Measurements from ENCODE around the gene PALS2. TPM values are rescaled to one million over a fixed set of nuclear protein-coding genes. Genes with fewer than 3 reads are reported as not detected.

PALS2 gene
- total RNA-seq, 1 donor: 48.0 TPM

DNA sequence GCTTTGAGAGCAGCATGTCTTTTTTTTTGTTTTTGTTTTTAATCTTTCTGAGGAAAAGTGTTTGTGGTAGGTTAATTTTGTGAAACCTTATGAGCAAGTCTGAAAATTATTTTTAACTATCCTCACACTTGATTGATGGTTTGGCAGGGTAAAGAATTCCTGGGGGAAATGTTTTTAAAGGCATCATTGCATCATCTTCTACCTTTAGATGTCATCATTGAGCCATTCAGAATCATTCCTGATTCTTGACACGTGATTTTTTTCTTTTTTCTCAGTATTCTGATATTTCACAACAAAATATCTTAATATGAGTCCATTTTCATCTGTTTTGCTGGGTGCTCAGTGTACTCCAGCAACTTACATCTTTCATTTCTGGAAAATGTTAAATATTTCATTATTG, 28.3 kb downstream of the PALS2 start:
- H3K4me3 ChIP-seq (ENCODE audit: low read depth, low read length): no peak overlapping the region
- TF ChIP-seq, protein P1, sequence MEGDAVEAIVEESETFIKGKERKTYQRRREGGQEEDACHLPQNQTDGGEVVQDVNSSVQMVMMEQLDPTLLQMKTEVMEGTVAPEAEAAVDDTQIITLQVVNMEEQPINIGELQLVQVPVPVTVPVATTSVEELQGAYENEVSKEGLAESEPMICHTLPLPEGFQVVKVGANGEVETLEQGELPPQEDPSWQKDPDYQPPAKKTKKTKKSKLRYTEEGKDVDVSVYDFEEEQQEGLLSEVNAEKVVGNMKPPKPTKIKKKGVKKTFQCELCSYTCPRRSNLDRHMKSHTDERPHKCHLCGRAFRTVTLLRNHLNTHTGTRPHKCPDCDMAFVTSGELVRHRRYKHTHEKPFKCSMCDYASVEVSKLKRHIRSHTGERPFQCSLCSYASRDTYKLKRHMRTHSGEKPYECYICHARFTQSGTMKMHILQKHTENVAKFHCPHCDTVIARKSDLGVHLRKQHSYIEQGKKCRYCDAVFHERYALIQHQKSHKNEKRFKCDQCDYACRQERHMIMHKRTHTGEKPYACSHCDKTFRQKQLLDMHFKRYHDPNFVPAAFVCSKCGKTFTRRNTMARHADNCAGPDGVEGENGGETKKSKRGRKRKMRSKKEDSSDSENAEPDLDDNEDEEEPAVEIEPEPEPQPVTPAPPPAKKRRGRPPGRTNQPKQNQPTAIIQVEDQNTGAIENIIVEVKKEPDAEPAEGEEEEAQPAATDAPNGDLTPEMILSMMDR (IDR thresholded peaks at IDR 0.05; ENCODE audit: insufficient read depth, low read length): no peak
- peak; percentile 14 for DNase-seq (ENCODE audit: low read depth)

DNA sequence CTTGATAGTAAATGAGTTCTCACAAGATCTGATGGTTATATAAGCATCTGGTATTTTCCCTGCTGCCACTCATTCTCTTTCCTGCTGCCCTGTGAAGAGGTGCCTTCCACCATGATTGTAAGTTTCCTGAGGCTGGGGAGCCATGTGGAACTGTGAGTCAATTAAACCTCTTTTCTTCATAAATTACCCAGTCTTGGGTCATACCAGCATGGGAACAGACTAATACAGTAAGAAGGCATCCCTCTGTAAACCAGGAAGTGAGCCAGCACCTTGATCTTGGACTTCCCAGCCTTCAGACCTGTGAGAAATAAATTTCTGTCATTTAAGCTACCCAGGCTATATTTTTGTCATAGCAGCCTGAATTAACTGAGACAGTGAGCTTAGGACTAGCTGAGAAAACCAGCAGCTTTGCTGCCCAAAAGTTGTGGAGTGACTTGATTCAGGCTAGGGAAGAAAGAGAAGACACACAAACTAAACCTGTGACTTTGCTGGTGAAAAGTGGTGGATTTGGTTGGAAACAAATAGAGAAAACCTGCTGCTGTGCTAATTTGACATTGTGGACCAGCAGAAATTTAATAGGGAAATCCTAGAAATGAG, 29.7 kb downstream of the PALS2 start:
- TF ChIP-seq, protein P1 (IDR thresholded peaks at IDR 0.05; ENCODE audit: insufficient read depth, low read length): no peak
- H3K4me3 ChIP-seq (ENCODE audit: low read depth, low read length): no peak overlapping the region
- no peak for DNase-seq (ENCODE audit: low read depth)

DNA sequence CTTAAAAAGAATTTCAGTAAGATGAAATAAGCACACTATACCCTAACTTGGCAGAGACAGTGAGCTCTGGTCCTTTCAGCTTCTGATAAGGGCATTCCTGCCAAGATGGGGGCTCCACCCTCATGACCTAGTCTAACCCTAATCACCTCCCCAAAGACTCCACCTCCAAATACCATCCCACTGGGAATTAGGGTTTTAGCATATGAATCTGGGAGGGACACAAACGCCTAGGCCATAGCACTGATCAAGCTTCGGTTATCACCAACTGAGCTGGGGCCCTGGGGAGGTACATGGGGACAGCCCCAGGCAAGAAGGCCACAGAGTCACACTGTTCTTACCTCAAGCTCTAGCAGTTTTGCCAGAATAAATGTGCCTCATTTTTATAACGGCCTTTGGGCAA, 31.4 kb downstream of the PALS2 start:
- DNase-seq (ENCODE audit: low read depth): no peak
- TF ChIP-seq, protein P1 (IDR thresholded peaks at IDR 0.05; ENCODE audit: insufficient read depth, low read length): no peak
- H3K4me3 ChIP-seq (ENCODE audit: low read depth, low read length): no peak overlapping the region

DNA sequence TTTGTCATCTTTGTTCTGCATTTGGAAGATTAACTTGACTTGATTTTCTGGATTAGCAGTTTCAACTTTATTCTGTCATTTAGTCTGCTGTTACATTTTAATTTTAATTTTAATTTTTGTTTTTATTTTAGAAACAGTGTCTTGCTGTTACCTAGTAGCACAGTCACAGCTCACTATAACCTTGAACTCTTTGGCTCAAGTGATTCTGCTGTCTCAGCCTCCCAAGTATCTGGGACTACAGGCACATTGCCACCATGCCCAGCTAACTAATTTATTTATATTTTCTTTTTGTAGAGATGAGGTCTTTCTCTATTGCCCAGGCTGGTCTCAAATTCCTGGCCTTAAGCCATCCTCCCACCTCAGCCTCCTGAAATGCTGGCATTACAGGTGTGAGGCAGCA, 35.3 kb downstream of the PALS2 start:
- no peak for DNase-seq (ENCODE audit: low read depth)
- TF ChIP-seq, protein P1 (IDR thresholded peaks at IDR 0.05; ENCODE audit: insufficient read depth, low read length): no peak
- no peak overlapping the region for H3K4me3 ChIP-seq (ENCODE audit: low read depth, low read length)

DNA sequence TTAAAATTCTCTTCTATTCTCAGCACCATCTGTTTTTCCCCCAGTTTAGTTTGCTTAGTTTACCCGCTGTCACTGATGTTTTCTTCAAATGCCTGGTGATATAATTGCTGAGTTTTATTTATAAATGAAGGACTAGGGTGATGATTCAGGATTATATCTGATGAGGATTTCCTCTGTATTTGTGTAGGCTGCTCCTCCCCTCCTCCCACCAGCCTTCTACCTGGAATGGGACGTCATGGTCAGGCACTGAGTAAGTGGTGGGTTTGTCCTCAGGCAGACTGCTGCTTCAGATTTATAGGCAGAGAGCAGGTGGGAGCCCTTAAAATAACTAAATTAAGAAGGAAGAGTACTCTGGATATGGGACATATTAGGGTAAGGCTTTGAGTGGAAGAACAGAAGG, 35.8 kb downstream of the PALS2 start:
- DNase-seq (ENCODE audit: low read depth): no peak
- H3K4me3 ChIP-seq (ENCODE audit: low read depth, low read length): no peak overlapping the region
- TF ChIP-seq, protein P1 (IDR thresholded peaks at IDR 0.05; ENCODE audit: insufficient read depth, low read length): no peak

DNA sequence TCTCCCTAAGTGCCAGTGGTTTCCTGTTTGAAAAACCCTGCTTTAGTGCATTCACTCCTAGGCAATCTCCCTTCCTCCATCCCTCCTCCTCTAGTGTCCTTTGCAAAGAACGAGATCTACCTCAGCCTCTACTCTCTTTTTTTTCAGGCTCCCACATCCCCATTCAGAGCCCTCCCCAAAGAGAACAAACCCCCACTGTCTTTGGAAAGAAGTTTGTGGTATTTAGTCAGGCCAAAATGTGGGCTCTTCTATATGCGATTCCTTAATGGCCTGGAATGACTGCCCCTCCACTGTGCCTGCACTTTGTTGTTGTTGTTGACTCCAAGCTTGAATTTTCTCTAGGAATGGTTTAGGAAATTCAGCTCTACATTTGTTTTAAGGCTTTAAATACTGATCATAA, 36.3 kb downstream of the PALS2 start:
- no peak overlapping the region for H3K4me3 ChIP-seq (ENCODE audit: low read depth, low read length)
- DNase-seq (ENCODE audit: low read depth): no peak
- TF ChIP-seq, protein P1 (IDR thresholded peaks at IDR 0.05; ENCODE audit: insufficient read depth, low read length): no peak

DNA sequence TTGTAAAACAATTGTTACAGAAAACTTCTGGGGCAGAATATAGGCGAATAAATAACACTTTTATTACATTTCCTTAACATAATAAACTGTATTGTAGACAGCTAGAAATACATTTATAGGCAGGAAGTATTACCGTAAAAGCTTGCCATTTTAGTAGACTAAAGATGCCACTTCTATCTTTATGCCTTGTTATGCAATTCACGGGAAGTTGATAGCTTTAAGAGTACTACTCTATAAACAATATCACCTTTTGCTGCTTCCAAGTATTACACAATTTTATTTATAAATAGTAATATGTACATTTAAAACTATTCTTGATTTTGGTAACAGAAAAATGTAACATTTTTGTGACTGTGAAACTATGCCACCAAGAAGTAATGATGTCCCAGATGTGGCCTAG, 37.9 kb downstream of the PALS2 start:
- H3K4me3 ChIP-seq (ENCODE audit: low read depth, low read length): no peak overlapping the region
- TF ChIP-seq, protein P1 (IDR thresholded peaks at IDR 0.05; ENCODE audit: insufficient read depth, low read length): no peak

More for the DNA sequence above, 37.9 kb downstream of the PALS2 start:
- no peak for DNase-seq (ENCODE audit: low read depth)

All from fibroblast of the aortic adventitia (primary cell).